Smooth muscle cell (in vitro differentiated cells): Measurements from ENCODE around the gene SGPL1. TPM values are rescaled to one million over a fixed set of nuclear protein-coding genes. Genes with fewer than 3 reads are reported as not detected.

Experiments used
- DNase-seq: peaks from one replicate; lab custom pipeline; 2025; ENCODE audit not compliant: unreplicated experiment; lab: John Stamatoyannopoulos, UW
- H2AFZ ChIP-seq: fragments of 200-600 bp; sonication (generic); 2 replicates; pipeline ENCODE4 v1.6.0; 2016; ENCODE audit warnings: antibody characterized with exemption, low read depth, mild to moderate bottlenecking
- H3F3A ChIP-seq: fragments of 200-600 bp; sonication (generic); 2 replicates; pipeline ENCODE4 v1.6.0; 2017; ENCODE audit warnings: antibody characterized with exemption, low read depth
- H3K27ac ChIP-seq: fragments of 200-600 bp; sonication (generic); 2 replicates; pipeline ENCODE4 v1.5.1; 2016; ENCODE audit warnings: low read depth, mild to moderate bottlenecking
- H3K27me3 ChIP-seq: fragments of 200-600 bp; sonication (generic); 2 replicates; pipeline ENCODE4 v1.6.1; 2016; ENCODE audit warnings: low read depth, mild to moderate bottlenecking
- H3K36me3 ChIP-seq: fragments of 200-600 bp; sonication (generic); 2 replicates; pipeline ENCODE4 v1.5.1; 2016; ENCODE audit warnings: low read depth
- H3K4me1 ChIP-seq: fragments of 200-600 bp; sonication (generic); 2 replicates; pipeline ENCODE4 v1.5.1; 2016; ENCODE audit warnings: low read depth
- H3K4me2 ChIP-seq: fragments of 200-600 bp; sonication (generic); 2 replicates; pipeline ENCODE4 v1.6.0; 2016; ENCODE audit warnings: mild to moderate bottlenecking
- H3K4me3 ChIP-seq: fragments of 200-600 bp; sonication (generic); 2 replicates; pipeline ENCODE4 v1.5.1; 2016; ENCODE audit warnings: mild to moderate bottlenecking
- H3K79me2 ChIP-seq: fragments of 200-600 bp; sonication (generic); 2 replicates; pipeline ENCODE4 v1.6.0; 2016; ENCODE audit warnings: low read depth, mild to moderate bottlenecking
- H3K9ac ChIP-seq: fragments of 200-600 bp; sonication (generic); 2 replicates; pipeline ENCODE4 v1.6.0; 2016; ENCODE audit warnings: low read depth
- H3K9me3 ChIP-seq: fragments of 200-600 bp; sonication (generic); replicated peaks from 2 replicates; pipeline ENCODE4 v1.5.1; 2016; ENCODE audit warnings: low read depth
- H4K20me1 ChIP-seq: fragments of 200-600 bp; sonication (generic); 2 replicates; pipeline ENCODE4 v1.6.0; 2016; ENCODE audit warnings: low read depth
- WGBS: methylation state at CpG from one replicate; pipeline ENCODE4 v1.1.7; 2016; ENCODE audit warnings: low lambda C conversion rate; 5-methylcytosine and 5-hydroxymethylcytosine counted together
- polyA plus RNA-seq: library from polyadenylated mRNA; unstranded; fragments of >200 nt; fragmentation: Nextera tagmentation; extraction: Ambion mirVana; gene quantifications from 2 replicates; pipeline ENCODE4 v1.2.1, GENCODE V29; 2016
- total RNA-seq: library from RNA; depleted of rRNA; stranded (reverse); fragments of >200 nt; gene quantifications from 2 replicates; pipeline ENCODE4 v1.2.3, GENCODE V29; 2014
- TF ChIP-seq, protein P1 (sequence below): fragments of 200-600 bp; sonication (generic); IDR thresholded peaks from 2 replicates; pipeline ENCODE4 v1.5.1; 2017; ENCODE audit warnings: borderline replicate concordance, mild to moderate bottlenecking, antibody characterized with exemption; ENCODE audit not compliant: insufficient read depth, poor library complexity, severe bottlenecking

The SGPL1 gene
- total and polyA plus RNA-seq, 2 experiments from 2014 or later, result 20.0 to 41.1 TPM

DNA sequence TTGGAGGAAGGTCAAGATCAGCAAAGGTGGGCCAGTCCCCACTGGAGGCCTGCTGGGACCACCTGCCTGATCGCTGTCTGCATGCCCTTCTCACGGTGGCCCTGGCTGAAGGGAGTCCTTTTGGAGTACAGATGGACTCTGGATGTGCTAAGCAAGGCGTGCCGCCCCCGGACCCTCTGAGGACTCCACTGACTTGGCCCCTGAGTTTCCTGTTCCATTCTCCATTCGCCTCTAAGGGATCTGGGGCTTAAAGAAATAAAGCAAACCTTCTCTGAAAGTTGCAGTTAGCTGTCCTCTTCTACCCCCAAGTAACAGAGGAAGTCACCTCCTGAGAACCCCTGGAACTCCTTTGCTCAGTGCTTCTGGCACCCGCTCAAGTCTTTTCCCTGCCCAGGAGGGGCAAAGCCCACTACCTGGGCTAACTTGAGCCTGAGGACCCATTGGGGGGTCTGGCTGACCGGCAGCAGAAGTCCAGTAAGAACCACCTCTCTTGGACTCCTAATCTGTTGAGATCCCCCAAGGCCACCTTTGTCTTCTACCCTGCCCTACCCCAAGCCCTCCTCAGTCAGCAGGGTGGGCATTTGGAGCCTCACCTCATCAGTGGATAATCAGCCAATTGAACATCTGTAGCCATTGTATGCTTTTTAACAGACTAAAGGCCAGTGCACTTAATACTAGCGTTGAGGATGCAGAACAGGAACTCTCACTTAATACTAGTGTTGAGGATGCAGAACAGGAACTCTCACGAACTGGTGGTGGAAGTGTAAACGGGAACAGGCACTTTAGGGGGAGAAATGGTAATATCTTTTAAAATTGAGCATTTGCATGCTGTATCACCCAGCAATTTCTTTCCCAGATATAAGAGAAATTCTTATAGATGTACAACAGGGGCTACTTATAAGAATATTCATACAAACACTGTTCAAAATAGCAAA is 32.7 kb upstream of the SGPL1 start:
- no peaks in the 10 kb centered on the region for H3F3A ChIP-seq
- no peak overlapping the region for H2AFZ ChIP-seq
- no peaks in the 10 kb centered on the region for H3K9me3 ChIP-seq
- no peaks in the 10 kb centered on the region for H3K36me3 ChIP-seq
- no peak overlapping the region for H3K9ac ChIP-seq
- H3K27me3 ChIP-seq, result no peaks in the 10 kb centered on the region
- no peak overlapping the region for H3K4me2 ChIP-seq
- H3K4me3 ChIP-seq, result no peak overlapping the region
- no peak overlapping the region for H3K27ac ChIP-seq
- H3K4me1 ChIP-seq, result no peaks in the 10 kb centered on the region
- WGBS, result 90% methylated on average over 11 of the region's 11 CpGs
- no peaks in the 10 kb centered on the region for H4K20me1 ChIP-seq
- H3K79me2 ChIP-seq, result no peaks in the 10 kb centered on the region
- DNase-seq, result no peak
- TF ChIP-seq, protein P1, sequence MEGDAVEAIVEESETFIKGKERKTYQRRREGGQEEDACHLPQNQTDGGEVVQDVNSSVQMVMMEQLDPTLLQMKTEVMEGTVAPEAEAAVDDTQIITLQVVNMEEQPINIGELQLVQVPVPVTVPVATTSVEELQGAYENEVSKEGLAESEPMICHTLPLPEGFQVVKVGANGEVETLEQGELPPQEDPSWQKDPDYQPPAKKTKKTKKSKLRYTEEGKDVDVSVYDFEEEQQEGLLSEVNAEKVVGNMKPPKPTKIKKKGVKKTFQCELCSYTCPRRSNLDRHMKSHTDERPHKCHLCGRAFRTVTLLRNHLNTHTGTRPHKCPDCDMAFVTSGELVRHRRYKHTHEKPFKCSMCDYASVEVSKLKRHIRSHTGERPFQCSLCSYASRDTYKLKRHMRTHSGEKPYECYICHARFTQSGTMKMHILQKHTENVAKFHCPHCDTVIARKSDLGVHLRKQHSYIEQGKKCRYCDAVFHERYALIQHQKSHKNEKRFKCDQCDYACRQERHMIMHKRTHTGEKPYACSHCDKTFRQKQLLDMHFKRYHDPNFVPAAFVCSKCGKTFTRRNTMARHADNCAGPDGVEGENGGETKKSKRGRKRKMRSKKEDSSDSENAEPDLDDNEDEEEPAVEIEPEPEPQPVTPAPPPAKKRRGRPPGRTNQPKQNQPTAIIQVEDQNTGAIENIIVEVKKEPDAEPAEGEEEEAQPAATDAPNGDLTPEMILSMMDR, result no peak

GRCh38 chr10:70784016-70784415 is 31.7 kb upstream of the SGPL1 start:
- H3K27ac ChIP-seq, result no peak overlapping the region
- no peak overlapping the region for H3K4me3 ChIP-seq
- H3K79me2 ChIP-seq, result no peaks in the 10 kb centered on the region
- no peak overlapping the region for H2AFZ ChIP-seq
- H3K9ac ChIP-seq, result no peak overlapping the region
- WGBS, result 87% methylated on average over 5 of the region's 5 CpGs
- no peak overlapping the region for H3K4me2 ChIP-seq
- no peaks in the 10 kb centered on the region for H3K4me1 ChIP-seq
- H3K36me3 ChIP-seq, result no peaks in the 10 kb centered on the region
- DNase-seq, result no peak
- TF ChIP-seq, protein P1, result no peak
- no peaks in the 10 kb centered on the region for H3F3A ChIP-seq
- no peaks in the 10 kb centered on the region for H3K27me3 ChIP-seq
- H4K20me1 ChIP-seq, result no peaks in the 10 kb centered on the region
- H3K9me3 ChIP-seq, result no peaks in the 10 kb centered on the region

GRCh38 chr10:70784471-70784870 is 31.3 kb upstream of the SGPL1 start:
- Histone ChIP-seq H3K9me3 (no peaks in the 10 kb centered on the region), H3F3A (no peaks in the 10 kb centered on the region), H3K4me3 (no peak overlapping the region), H3K4me2 (no peak overlapping the region), H3K79me2 (no peaks in the 10 kb centered on the region), H3K9ac (no peak overlapping the region), H2AFZ (no peak overlapping the region), H3K4me1 (no peaks in the 10 kb centered on the region), H3K36me3 (no peaks in the 10 kb centered on the region), H4K20me1 (no peaks in the 10 kb centered on the region), H3K27ac (no peak overlapping the region), H3K27me3 (no peaks in the 10 kb centered on the region)
- no peak for DNase-seq
- TF ChIP-seq, protein P1, result no peak
- 51% methylated on average over 2 of the region's 2 CpGs for WGBS
